Panc1 (cell line): ENCODE results near the gene BRCA1. TPM values are rescaled to one million over a fixed set of nuclear protein-coding genes. Genes with fewer than 3 reads are reported as not detected.
"Not testable (repeated sequence)": the region's sequence is repeated elsewhere in the genome, so short reads cannot be mapped to it uniquely, and the experiment has no call there.

Experiments used
- ATAC-seq: fragments of 200-7000 bp; cut with Tn5 transposase; 2 replicates; pipeline ENCODE4 v1.9.1; 2020; ENCODE audit warnings: mild to moderate bottlenecking, moderate library complexity
- BruUV-seq: library from RNA; stranded (reverse); fragments of 400-500 nt; replicated peaks from 2 replicates; lab custom pipeline; 2021; lab: Mats Ljungman, UMichigan
- CTCF ChIA-PET: fragments of 300-600 bp; sonication (Branson Sonifier 250); formaldehyde crosslinking; loops from one replicate; lab custom pipeline; 2022; ENCODE audit warnings: antibody characterized with exemption; lab: Charles Lee
- POLR2A ChIA-PET: fragments of 300-600 bp; sonication (Branson Sonifier 250); formaldehyde crosslinking; loops from one replicate; lab custom pipeline; 2022; ENCODE audit warnings: antibody characterized with exemption; lab: Charles Lee
- DNase-seq: peaks from one replicate; pipeline ENCODE4 v3.0.0-alpha.2; 2010; ENCODE audit warnings: low read depth, low spot score
- H3K27ac ChIP-seq: 2 replicates; pipeline ENCODE4 v1.5.1; 2011; ENCODE audit warnings: mild to moderate bottlenecking, low read length, inconsistent platforms
- H3K27me3 ChIP-seq: fragments of 200-500 bp; sonication (Bioruptor generic); 2 replicates; pipeline ENCODE4 v1.6.0; 2014; ENCODE audit warnings: low read length, inconsistent platforms; ENCODE audit not compliant: control insufficient read depth, insufficient read depth
- H3K36me3 ChIP-seq: fragments of 200-500 bp; sonication (Bioruptor generic); 2 replicates; pipeline ENCODE4 v1.5.1; 2014; ENCODE audit warnings: inconsistent platforms, mild to moderate bottlenecking, low read length, moderate library complexity; ENCODE audit not compliant: control insufficient read depth, insufficient read depth
- H3K4me1 ChIP-seq: 2 replicates; pipeline ENCODE4 v1.5.1; 2011; ENCODE audit warnings: inconsistent platforms, mild to moderate bottlenecking, low read length, moderate library complexity; ENCODE audit not compliant: control insufficient read depth, insufficient read depth
- H3K4me3 ChIP-seq, 2 experiments: 2 replicates each; pipeline ENCODE4 v1.5.1; 2011 to 2012; ENCODE audit warnings: low read depth in 2 of 2, low read length in 2 of 2, mild to moderate bottlenecking in 2 of 2, inconsistent platforms in 1 of 2, moderate library complexity in 1 of 2
- H3K9me3 ChIP-seq: fragments of 200-500 bp; sonication (Bioruptor generic); 2 replicates; pipeline ENCODE4 v1.5.1; 2014; ENCODE audit warnings: low read depth, mild to moderate bottlenecking, inconsistent platforms, low read length, moderate library complexity; ENCODE audit not compliant: control insufficient read depth, insufficient read depth
- POLR2AphosphoS5 ChIP-seq: IDR thresholded peaks from 2 replicates; pipeline ENCODE4 v1.6.1; 2012; ENCODE audit warnings: mild to moderate bottlenecking, low read depth, low read length, moderate library complexity
- SIN3A ChIP-seq: IDR thresholded peaks from 2 replicates; pipeline ENCODE4 v1.6.1; 2012; ENCODE audit warnings: low read depth, mild to moderate bottlenecking, low read length, moderate library complexity, borderline replicate concordance; ENCODE audit not compliant: insufficient read depth
- TCF7L2 ChIP-seq: IDR thresholded peaks from 2 replicates; pipeline ENCODE4 v1.6.1; 2011; ENCODE audit warnings: mild to moderate bottlenecking, low read depth, low read length, inconsistent platforms
- in situ Hi-C: cut with HindIII; loops from 2 replicates; pipeline ENCODE4 v1.10.0; 2016; ENCODE audit warnings: low sequenced_read_pairs, low pct_unique_long_range_greater_than_20kb
- intact Hi-C: fragments of 100-400 bp; cut with micrococcal nuclease; formaldehyde crosslinking; loops from one replicate; pipeline ENCODE4 v1.10.0; 2022; ENCODE audit not compliant: unreplicated experiment
- total RNA-seq: library from RNA; stranded (reverse); gene quantifications from one replicate; pipeline ENCODE4 v1.2.1, GENCODE V29; 2021; ENCODE audit not compliant: unreplicated experiment
- TF ChIP-seq, protein P1 (sequence below), 2 experiments: IDR thresholded peaks; 2 replicates each; pipeline ENCODE4 v1.6.1; 2011 to 2012; ENCODE audit warnings: low read depth in 2 of 2, control low read depth in 1 of 2, low read length in 1 of 2, mild to moderate bottlenecking in 1 of 2, moderate library complexity in 1 of 2; ENCODE audit not compliant: insufficient read depth in 1 of 2
- TF ChIP-seq, protein P2 (sequence below): fragments of 450-650 bp; IDR thresholded peaks from 2 replicates; pipeline ENCODE4 v1.5.1; 2017; ENCODE audit warnings: mild to moderate bottlenecking

Gene BRCA1
- total RNA-seq, 1 experiment from 2014 or later: 29.9 TPM

DNA sequence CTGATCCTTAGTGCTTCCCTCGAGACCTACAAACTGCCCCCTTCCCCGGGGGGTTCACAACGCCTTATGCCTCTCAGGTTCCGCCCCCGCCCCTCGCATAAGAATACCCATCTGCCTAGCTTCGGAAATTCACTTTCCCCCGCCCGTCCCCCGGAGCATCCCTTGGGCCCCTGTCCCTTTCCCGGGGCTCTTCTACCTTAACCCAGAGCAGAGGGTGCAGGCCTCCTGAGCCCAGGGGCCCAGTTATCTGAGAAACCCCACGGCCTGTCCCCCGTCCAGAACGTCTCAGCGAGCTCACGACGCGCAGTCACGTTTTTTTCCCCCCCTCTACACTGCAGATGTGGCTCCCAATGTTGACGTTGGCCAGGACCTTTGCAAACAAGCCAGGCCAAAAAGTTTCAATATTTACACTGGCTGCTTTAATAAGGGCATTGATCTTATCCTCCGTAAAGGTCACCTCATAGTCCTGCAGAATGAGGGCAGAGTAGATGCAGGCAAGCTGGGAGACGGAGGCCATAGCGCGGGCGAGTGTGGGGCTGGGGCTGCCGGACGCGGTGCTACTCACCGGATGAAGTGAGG is 44.5 kb upstream of the BRCA1 start:
- TF ChIP-seq POLR2AphosphoS5 (no peak), SIN3A (no peak), TCF7L2 (no peak)
- TF ChIP-seq, protein P1, sequence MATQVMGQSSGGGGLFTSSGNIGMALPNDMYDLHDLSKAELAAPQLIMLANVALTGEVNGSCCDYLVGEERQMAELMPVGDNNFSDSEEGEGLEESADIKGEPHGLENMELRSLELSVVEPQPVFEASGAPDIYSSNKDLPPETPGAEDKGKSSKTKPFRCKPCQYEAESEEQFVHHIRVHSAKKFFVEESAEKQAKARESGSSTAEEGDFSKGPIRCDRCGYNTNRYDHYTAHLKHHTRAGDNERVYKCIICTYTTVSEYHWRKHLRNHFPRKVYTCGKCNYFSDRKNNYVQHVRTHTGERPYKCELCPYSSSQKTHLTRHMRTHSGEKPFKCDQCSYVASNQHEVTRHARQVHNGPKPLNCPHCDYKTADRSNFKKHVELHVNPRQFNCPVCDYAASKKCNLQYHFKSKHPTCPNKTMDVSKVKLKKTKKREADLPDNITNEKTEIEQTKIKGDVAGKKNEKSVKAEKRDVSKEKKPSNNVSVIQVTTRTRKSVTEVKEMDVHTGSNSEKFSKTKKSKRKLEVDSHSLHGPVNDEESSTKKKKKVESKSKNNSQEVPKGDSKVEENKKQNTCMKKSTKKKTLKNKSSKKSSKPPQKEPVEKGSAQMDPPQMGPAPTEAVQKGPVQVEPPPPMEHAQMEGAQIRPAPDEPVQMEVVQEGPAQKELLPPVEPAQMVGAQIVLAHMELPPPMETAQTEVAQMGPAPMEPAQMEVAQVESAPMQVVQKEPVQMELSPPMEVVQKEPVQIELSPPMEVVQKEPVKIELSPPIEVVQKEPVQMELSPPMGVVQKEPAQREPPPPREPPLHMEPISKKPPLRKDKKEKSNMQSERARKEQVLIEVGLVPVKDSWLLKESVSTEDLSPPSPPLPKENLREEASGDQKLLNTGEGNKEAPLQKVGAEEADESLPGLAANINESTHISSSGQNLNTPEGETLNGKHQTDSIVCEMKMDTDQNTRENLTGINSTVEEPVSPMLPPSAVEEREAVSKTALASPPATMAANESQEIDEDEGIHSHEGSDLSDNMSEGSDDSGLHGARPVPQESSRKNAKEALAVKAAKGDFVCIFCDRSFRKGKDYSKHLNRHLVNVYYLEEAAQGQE (IDR thresholded peaks at IDR 0.05; ENCODE audit: insufficient read depth in 1 of 2, low read depth in 2 of 2, low read length in 1 of 2): no peak
- TF ChIP-seq, protein P2, sequence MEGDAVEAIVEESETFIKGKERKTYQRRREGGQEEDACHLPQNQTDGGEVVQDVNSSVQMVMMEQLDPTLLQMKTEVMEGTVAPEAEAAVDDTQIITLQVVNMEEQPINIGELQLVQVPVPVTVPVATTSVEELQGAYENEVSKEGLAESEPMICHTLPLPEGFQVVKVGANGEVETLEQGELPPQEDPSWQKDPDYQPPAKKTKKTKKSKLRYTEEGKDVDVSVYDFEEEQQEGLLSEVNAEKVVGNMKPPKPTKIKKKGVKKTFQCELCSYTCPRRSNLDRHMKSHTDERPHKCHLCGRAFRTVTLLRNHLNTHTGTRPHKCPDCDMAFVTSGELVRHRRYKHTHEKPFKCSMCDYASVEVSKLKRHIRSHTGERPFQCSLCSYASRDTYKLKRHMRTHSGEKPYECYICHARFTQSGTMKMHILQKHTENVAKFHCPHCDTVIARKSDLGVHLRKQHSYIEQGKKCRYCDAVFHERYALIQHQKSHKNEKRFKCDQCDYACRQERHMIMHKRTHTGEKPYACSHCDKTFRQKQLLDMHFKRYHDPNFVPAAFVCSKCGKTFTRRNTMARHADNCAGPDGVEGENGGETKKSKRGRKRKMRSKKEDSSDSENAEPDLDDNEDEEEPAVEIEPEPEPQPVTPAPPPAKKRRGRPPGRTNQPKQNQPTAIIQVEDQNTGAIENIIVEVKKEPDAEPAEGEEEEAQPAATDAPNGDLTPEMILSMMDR: no peak
- in situ Hi-C loops: no loop called here
- no peak for DNase-seq
- Histone ChIP-seq H3K9me3 (no peaks in the 10 kb centered on the region), H3K36me3 (no peaks in the 10 kb centered on the region; the same call in 1 of the 2 replicates), H3K4me1 (peaks cover 6% of the 10 kb centered on the region; the same call in 1 of the 2 replicates), H3K27me3 (no peaks in the 10 kb centered on the region), H3K4me3 (peak overlapping the region; percentile 86 to 92), H3K27ac (peak overlapping the region; percentile 90)
- BruUV-seq: TSS peak; percentile 82
- intact Hi-C loops: no loop called here
- peak; percentile 52 for ATAC-seq
- CTCF ChIA-PET: no interaction called here
- POLR2A ChIA-PET: interaction anchor here (0.6 to 1.4 kb wide), 2 partner anchors 25 to 44 kb away, joined by 3 read pairs; partner anchors contain the start of gene BRCA1

- intact Hi-C loops, H3K36me3 ChIP-seq, BruUV-seq, in situ Hi-C loops, H3K27ac ChIP-seq, H3K4me3 ChIP-seq, H3K9me3 ChIP-seq, H3K4me1 ChIP-seq, H3K27me3 ChIP-seq, POLR2A ChIA-PET, ATAC-seq, DNase-seq, CTCF ChIA-PET: not testable (repeated sequence)
These were observed 40.8 kb upstream of the BRCA1 start for GRCh38 chr17:43165971-43166370.

DNA sequence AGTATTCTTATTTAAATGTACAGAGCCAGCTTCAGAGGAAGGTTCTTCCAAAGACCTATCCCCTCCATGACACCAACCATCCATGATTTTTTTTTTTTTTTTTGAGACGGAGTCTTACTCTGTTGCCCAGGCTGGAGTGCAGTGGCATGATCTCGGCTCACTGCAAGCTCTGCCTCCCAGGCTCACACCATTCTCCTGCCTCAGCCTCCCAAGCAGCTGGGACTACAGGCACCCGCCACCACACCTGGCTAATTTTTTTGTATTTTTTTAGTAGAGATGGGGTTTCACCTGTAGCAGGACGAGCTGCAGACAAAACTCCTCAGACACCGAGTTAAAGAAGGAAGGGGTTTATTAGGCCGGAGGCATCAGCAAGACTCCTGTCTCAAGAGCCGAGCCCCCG is 34.8 kb upstream of the BRCA1 start:
- H3K36me3 ChIP-seq, DNase-seq, in situ Hi-C loops, H3K4me3 ChIP-seq, ATAC-seq, H3K4me1 ChIP-seq, intact Hi-C loops, POLR2A ChIA-PET, H3K27me3 ChIP-seq, BruUV-seq, CTCF ChIA-PET, H3K27ac ChIP-seq, H3K9me3 ChIP-seq: not testable (repeated sequence)

DNA sequence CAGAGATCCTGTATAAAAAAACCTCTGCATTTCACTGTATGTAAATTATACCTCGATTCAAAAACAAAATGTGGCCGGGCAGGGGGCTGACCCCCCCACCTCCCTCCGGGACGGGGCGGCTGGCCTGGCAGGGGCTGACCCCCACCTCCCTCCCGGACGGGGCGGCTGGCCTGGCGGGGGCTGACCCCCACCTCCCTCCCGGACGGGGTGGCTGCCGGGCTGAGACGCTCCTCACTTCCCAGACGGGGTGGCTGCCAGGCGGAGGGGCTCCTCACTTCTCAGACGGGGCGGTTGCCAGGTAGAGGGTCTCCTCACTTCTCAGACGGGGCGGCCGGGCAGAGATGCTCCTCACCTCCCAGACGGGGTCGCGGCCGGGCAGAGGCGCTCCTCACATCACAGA is 34.1 kb upstream of the BRCA1 start:
- CTCF ChIA-PET, H3K4me1 ChIP-seq, H3K27me3 ChIP-seq, H3K9me3 ChIP-seq, in situ Hi-C loops, H3K27ac ChIP-seq, ATAC-seq, H3K36me3 ChIP-seq, DNase-seq, H3K4me3 ChIP-seq, BruUV-seq, intact Hi-C loops: not testable (repeated sequence)
- POLR2A ChIA-PET: interaction anchor here (0.6 kb wide), 1 partner anchor 26 kb away, joined by 11 read pairs; no protein-coding TSS in a partner anchor
